Measurements from ENCODE around the gene CDH4. TPM values are rescaled to one million over a fixed set of nuclear protein-coding genes. Genes with fewer than 3 reads are reported as not detected.

CDH4 gene
- total RNA-seq, 1 donor from 2014 or later, result 39.7 TPM

- Histone ChIP-seq H3K36me3 (ENCODE audit: control insufficient read depth, insufficient read depth, low read length) (no peaks in the 10 kb centered on the region), H3K27me3 (ENCODE audit: control insufficient read depth, insufficient read depth, low read length) (no peaks in the 10 kb centered on the region), H3K4me3 (ENCODE audit: low read depth, low read length) (no peak overlapping the region)
- TF ChIP-seq CTCF (IDR thresholded peaks at IDR 0.05; ENCODE audit: insufficient read depth, low read length, poor library complexity, severe bottlenecking), result no peak
- no peak for DNase-seq (ENCODE audit: low read depth)
Observed at GRCh38 chr20:61443443-61444126, 191.5 kb downstream of the CDH4 start.

GRCh38 chr20:61444637-61445036 lies 192.6 kb downstream of the CDH4 start:
- TF ChIP-seq CTCF (IDR thresholded peaks at IDR 0.05; ENCODE audit: insufficient read depth, low read length, poor library complexity, severe bottlenecking), result no peak
- no peak for DNase-seq (ENCODE audit: low read depth)

GRCh38 chr20:61445138-61445537 lies 193.1 kb downstream of the CDH4 start:
- Histone ChIP-seq H3K4me3 (ENCODE audit: low read depth, low read length) (no peak overlapping the region), H3K27me3 (ENCODE audit: control insufficient read depth, insufficient read depth, low read length) (no peaks in the 10 kb centered on the region), H3K36me3 (ENCODE audit: control insufficient read depth, insufficient read depth, low read length) (no peaks in the 10 kb centered on the region)
- DNase-seq (ENCODE audit: low read depth), result no peak
- TF ChIP-seq CTCF (IDR thresholded peaks at IDR 0.05; ENCODE audit: insufficient read depth, low read length, poor library complexity, severe bottlenecking), result no peak

More at GRCh38 chr20:61444637-61445036, 192.6 kb downstream of the CDH4 start:
- Histone ChIP-seq H3K4me3 (ENCODE audit: low read depth, low read length) (no peak overlapping the region), H3K27me3 (ENCODE audit: control insufficient read depth, insufficient read depth, low read length) (no peaks in the 10 kb centered on the region), H3K36me3 (ENCODE audit: control insufficient read depth, insufficient read depth, low read length) (no peaks in the 10 kb centered on the region)

GRCh38 chr20:61445741-61446140 lies 193.7 kb downstream of the CDH4 start:
- no peaks in the 10 kb centered on the region for H3K36me3 ChIP-seq (ENCODE audit: control insufficient read depth, insufficient read depth, low read length)
- no peak for TF ChIP-seq CTCF (IDR thresholded peaks at IDR 0.05; ENCODE audit: insufficient read depth, low read length, poor library complexity, severe bottlenecking)
- H3K27me3 ChIP-seq (ENCODE audit: control insufficient read depth, insufficient read depth, low read length), result no peaks in the 10 kb centered on the region
- DNase-seq (ENCODE audit: low read depth), result no peak
- no peak overlapping the region for H3K4me3 ChIP-seq (ENCODE audit: low read depth, low read length)

- Histone ChIP-seq H3K36me3 (ENCODE audit: control insufficient read depth, insufficient read depth, low read length) (no peaks in the 10 kb centered on the region), H3K27me3 (ENCODE audit: control insufficient read depth, insufficient read depth, low read length) (no peaks in the 10 kb centered on the region), H3K4me3 (ENCODE audit: low read depth, low read length) (no peak overlapping the region)
- TF ChIP-seq CTCF (IDR thresholded peaks at IDR 0.05; ENCODE audit: insufficient read depth, low read length, poor library complexity, severe bottlenecking), result no peak
- no peak for DNase-seq (ENCODE audit: low read depth)
Observed at GRCh38 chr20:61447952-61448351, 195.9 kb downstream of the CDH4 start.

- DNase-seq (ENCODE audit: low read depth), result no peak
- H3K27me3 ChIP-seq (ENCODE audit: control insufficient read depth, insufficient read depth, low read length), result no peaks in the 10 kb centered on the region
- TF ChIP-seq CTCF (IDR thresholded peaks at IDR 0.05; ENCODE audit: insufficient read depth, low read length, poor library complexity, severe bottlenecking), result no peak
- no peaks in the 10 kb centered on the region for H3K36me3 ChIP-seq (ENCODE audit: control insufficient read depth, insufficient read depth, low read length)
- H3K4me3 ChIP-seq (ENCODE audit: low read depth, low read length), result no peak overlapping the region
Observed at GRCh38 chr20:61448386-61448785, 196.3 kb downstream of the CDH4 start.
